AG04449 (cell line): ENCODE results near the gene THRA.

Source experiments
- CTCF ChIA-PET: fragments of 350-600 bp; formaldehyde crosslinking; extraction: SDS; loops from one replicate; lab custom pipeline; 2021; ENCODE audit warnings: antibody characterized with exemption; lab: Yijun Ruan, JAX
- POLR2A ChIA-PET: fragments of 400-600, 350-600 bp; formaldehyde crosslinking; extraction: SDS; loops from one replicate; lab custom pipeline; 2020; ENCODE audit warnings: antibody characterized with exemption, inconsistent platforms; lab: Yijun Ruan, JAX
- DNase-seq: peaks from one replicate; pipeline ENCODE4 v3.0.0-alpha.2; 2010; ENCODE audit warnings: low read depth, low spot score
- H3K4me3 ChIP-seq: 2 replicates; pipeline ENCODE4 v1.5.1; 2011; ENCODE audit warnings: low read depth, mild to moderate bottlenecking, control low read depth, low read length
- TF ChIP-seq, protein P1 (sequence below): IDR thresholded peaks from one replicate; pipeline ENCODE4 v1.5.1; 2011; ENCODE audit warnings: mild to moderate bottlenecking, moderate library complexity, low read length, control low read depth, inconsistent platforms; ENCODE audit not compliant: insufficient read depth; ENCODE audit errors: missing control alignments

The THRA gene

DNA sequence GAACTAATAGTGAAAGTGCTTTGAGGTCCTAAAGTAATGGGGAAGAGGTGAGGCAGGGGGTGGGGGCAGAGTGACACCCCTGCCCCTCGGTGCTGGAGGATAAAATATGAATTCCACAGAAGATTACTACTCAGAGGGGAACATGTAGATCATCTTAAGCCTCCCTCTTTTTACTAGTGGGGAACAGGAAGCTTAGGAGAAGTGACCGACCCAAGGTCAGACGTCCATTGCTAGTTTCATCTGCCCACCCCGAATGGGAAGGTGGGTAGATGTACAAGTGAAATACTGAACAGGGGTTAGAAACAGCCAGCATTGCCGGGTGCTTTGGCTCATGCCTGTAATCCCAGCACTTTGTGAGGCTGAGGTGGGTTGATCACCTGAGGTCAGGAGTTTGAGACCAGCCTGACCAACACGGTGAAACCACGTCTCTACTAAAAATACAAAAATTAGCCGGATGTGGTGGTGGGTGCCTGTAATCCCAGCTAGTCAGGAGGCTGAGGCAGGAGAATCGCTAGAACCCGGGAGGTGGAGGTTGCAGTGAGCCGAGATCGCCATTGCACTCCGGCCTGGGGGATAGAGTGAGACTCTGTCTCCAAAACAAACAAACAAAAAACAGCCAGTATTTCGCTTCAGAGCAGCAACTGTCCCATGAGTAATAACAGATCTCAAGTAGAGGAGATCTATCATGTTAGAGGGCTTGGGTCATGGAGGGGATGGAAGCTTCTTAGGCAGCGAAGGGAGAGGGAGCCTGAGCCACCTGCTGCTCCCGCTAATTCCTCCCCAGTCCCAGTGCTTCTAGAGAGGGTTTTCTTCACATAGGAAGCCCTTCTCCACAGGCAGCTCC lies 38.8 kb downstream of the THRA start:
- CTCF ChIA-PET = interaction anchor here (0.6 to 16.8 kb wide), 8 partner anchors 11 to 88 kb away, joined by 3 to 273 read pairs (median 6); no protein-coding TSS in a partner anchor
- POLR2A ChIA-PET = interaction anchor here (0.6 to 3.6 kb wide), 10 partner anchors 9 to 56 kb away, joined by 3 to 62 read pairs (median 4); partner anchors contain the start of gene MSL1
- TF ChIP-seq, protein P1, sequence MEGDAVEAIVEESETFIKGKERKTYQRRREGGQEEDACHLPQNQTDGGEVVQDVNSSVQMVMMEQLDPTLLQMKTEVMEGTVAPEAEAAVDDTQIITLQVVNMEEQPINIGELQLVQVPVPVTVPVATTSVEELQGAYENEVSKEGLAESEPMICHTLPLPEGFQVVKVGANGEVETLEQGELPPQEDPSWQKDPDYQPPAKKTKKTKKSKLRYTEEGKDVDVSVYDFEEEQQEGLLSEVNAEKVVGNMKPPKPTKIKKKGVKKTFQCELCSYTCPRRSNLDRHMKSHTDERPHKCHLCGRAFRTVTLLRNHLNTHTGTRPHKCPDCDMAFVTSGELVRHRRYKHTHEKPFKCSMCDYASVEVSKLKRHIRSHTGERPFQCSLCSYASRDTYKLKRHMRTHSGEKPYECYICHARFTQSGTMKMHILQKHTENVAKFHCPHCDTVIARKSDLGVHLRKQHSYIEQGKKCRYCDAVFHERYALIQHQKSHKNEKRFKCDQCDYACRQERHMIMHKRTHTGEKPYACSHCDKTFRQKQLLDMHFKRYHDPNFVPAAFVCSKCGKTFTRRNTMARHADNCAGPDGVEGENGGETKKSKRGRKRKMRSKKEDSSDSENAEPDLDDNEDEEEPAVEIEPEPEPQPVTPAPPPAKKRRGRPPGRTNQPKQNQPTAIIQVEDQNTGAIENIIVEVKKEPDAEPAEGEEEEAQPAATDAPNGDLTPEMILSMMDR = no peak

DNA sequence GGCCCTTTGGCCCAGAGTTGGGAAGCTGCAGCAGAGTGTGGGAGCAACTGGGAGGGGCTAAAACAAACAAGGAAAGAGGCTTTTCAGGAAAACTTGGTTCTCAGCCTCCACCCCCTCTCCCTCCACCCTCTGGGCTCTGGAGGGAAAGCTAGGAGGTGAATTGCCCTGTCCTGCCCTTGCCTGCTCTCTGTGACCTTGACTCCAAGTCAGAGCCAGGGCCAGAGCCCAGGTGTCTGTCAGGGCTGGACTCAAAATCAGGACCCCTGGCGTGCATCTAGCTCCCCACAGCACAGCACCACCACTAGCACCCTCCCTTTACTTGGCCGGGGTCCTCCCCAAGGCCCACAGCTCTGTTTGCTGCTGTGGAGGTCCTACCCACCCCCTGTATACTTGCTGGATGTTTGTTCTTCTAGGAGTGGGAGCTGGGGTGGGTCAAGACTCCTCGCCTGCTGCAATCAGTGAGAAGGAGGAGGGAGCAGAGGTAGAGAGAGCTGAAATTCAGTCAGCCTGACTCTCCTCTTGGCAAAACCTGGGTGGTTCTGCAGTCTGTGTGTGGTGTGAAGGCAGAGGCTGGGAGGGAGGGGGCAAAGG lies 40.4 kb downstream of the THRA start:
- POLR2A ChIA-PET = interaction anchor here (1.0 to 1.1 kb wide), 3 partner anchors 8 to 13 kb away, joined by 4 to 7 read pairs (median 5); no protein-coding TSS in a partner anchor
- TF ChIP-seq, protein P1 = no peak
- H3K4me3 ChIP-seq = no peak overlapping the region
- CTCF ChIA-PET = interaction anchor here (0.9 to 16.8 kb wide), 6 partner anchors 9 to 89 kb away, joined by 3 to 273 read pairs (median 10); no protein-coding TSS in a partner anchor
- DNase-seq = no peak

More for the DNA sequence above, 38.8 kb downstream of the THRA start:
- no peak overlapping the region for H3K4me3 ChIP-seq
- no peak for DNase-seq

DNA sequence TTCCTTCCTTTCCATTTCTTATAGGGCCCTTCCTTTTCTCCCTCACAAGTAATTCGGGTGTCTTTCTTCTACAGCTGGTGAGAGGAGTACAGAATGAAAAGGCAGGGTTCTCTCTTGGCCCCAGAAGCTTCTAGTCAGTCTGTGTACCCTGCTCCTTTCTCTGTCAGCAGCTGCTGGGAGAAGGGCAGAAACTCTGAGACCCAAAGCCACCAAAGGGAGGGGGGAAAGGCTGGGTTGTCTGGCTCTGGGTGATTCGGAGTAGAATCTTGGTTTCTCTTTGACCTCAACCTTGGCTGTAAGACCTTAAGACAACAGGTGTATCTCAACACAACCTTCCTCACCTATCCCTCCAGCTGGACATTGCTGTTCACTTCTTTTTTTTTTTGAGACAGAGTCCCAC lies 40.9 kb downstream of the THRA start:
- no peak overlapping the region for H3K4me3 ChIP-seq
- CTCF ChIA-PET = interaction anchor here (0.9 to 16.8 kb wide), 4 partner anchors 9 to 76 kb away, joined by 4 to 273 read pairs (median 72); no protein-coding TSS in a partner anchor
- POLR2A ChIA-PET = interaction anchor here (1.1 kb wide), 1 partner anchor 12 kb away, joined by 4 read pairs; no protein-coding TSS in a partner anchor
- TF ChIP-seq, protein P1 = no peak
- DNase-seq = no peak

DNA sequence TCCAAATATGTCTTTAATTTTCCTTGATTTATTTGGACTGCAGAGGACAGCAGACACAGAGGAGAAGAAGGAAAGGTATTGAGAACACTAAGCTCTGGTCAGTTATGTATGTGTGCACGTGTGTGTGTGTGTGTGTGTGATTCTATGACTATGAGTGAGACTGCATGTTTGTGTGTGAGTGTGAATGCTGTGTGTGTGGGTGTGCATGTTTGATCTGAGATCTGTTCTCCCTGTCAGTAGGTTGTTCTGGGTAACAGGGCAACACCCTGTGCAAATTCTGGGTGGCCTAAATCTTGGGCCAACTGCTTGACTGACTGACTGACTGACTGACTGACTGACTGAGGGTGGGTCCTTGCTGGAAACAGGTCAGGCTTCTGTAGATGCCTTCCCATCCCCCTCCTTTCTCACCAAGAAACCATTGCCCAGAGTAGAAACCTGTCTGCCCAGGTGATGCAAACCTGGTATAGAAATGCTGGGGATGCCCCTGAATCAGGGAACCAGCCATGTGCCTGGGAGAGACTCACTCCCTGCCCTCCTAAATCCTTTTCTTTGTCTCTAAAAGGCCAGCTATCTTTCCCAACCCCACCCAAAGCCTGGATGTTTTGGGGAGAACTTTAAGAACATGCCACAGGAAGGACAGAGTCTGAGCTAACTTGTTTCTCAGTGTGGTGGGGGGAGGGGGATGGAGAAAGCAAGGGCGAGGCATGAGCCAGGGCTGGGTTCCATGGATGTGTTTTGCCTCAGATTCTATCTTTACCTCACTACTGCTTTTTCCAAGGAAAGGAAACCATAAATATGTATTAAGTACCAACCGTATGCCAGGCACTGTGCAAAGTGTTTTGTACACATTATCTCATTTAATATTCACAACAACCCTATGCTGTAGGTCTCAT lies 42.1 kb downstream of the THRA start:
- ChIA-PET POLR2A (no interaction called here), CTCF (interaction anchor here (1.0 to 10.3 kb wide), 5 partner anchors 8 to 66 kb away, joined by 3 to 129 read pairs (median 6); no protein-coding TSS in a partner anchor)
- no peak overlapping the region for H3K4me3 ChIP-seq
- DNase-seq = no peak
- TF ChIP-seq, protein P1 = no peak

DNA sequence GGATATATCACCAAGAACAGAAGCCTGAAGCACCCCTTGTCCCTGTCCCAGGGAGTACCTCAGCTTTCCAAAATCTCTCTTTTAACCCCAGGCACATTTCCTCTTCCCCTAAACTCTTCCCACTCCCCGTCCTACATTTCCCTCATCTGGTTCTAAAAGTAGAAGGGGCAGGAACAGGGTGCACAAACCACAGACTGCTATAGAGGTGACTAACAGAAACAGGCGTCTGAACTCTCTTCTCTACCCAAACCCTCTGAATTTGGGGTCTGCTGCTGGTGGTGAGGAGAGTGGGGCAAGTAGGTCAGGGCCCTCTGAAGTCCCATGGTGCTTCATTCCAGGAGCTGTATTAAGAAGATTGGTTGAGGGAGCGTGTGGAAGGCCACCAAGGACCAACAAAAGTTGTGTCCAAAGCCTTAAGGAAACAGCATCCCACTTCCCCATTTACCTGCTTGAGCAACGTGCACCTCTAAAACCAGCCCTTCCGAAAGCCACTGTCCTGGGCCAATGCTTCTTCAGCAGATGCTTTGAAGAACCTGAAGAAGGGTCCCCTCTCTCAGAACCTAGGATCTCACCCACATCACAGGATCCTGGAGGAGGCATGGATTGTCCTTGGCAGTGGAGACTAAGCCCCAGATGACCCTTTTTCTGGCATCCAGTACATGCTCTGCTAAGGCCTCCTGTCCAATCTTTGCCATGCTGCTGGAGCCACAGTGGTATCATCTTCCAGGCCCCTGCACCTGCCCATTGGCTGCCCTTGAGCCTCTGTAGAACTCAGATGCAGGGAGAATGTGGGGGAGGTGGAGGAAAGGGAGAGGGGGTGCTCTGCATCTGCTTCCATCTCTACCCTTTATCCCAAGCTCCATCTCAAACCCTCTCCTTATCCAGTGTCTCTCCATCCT lies 43.3 kb downstream of the THRA start:
- ChIA-PET POLR2A (no interaction called here), CTCF (interaction anchor here (0.8 to 10.3 kb wide), 8 partner anchors 6 to 184 kb away, joined by 3 to 129 read pairs (median 6); no protein-coding TSS in a partner anchor)
- TF ChIP-seq, protein P1 = no peak
- no peak for DNase-seq
- H3K4me3 ChIP-seq = no peak overlapping the region
